Left renal pelvis (tissue), 4 donors: Measurements from ENCODE around the gene NLRP1. TPM values are rescaled to one million over a fixed set of nuclear protein-coding genes. Genes with fewer than 3 reads are reported as not detected.

ENCODE experiments used
- DNase-seq, 4 donors: peaks; one replicate each; pipeline ENCODE4 v3.0.0-alpha.2; 2013; ENCODE audit warnings: low read depth in 4 of 4, low spot score in 3 of 4
- polyA plus RNA-seq, 4 donors: library from polyadenylated mRNA; unstranded; fragments of 120-200 nt; gene quantifications; one replicate each; pipeline ENCODE4 v1.2.1, GENCODE V29; 2013; ENCODE audit not compliant: insufficient read length in 4 of 4

NLRP1 gene
- polyA plus RNA-seq: 10 to 100 TPM; 42.8 to 54.0 (median 50.0) TPM

GRCh38 chr17:5584383-5585286 is at the start of gene NLRP1:
Gene NLRP1 (minus strand): TSS chr17:5584509. CDS start chr17:5583957, 552 bp downstream.
- DNase-seq: no peak

GRCh38 chr17:5631958-5632590 is 47.8 kb upstream of the NLRP1 start:
- DNase-seq: no peak

- no peak for DNase-seq
Measured at GRCh38 chr17:5630434-5630833, 46.1 kb upstream of the NLRP1 start.

- DNase-seq: no peak
Measured at GRCh38 chr17:5629128-5629527, 44.8 kb upstream of the NLRP1 start.

GRCh38 chr17:5628262-5628661 is 44.0 kb upstream of the NLRP1 start:
- DNase-seq: no peak

GRCh38 chr17:5624211-5624610 is 39.9 kb upstream of the NLRP1 start:
- no peak for DNase-seq

- DNase-seq: no peak
Measured at GRCh38 chr17:5621729-5622128, 37.4 kb upstream of the NLRP1 start.

GRCh38 chr17:5621026-5621425 is 36.7 kb upstream of the NLRP1 start:
- DNase-seq: no peak

- no peak for DNase-seq
Measured at GRCh38 chr17:5619088-5619740, 34.9 kb upstream of the NLRP1 start.

- no peak for DNase-seq
Measured at GRCh38 chr17:5618476-5618875, 34.2 kb upstream of the NLRP1 start.

GRCh38 chr17:5615476-5615875 is 31.2 kb upstream of the NLRP1 start:
- DNase-seq: no peak

GRCh38 chr17:5610956-5611355 is 26.6 kb upstream of the NLRP1 start:
- no peak for DNase-seq

- no peak for DNase-seq
Measured at GRCh38 chr17:5608399-5609112, 24.2 kb upstream of the NLRP1 start.

- no peak for DNase-seq
Measured at GRCh38 chr17:5607946-5608345, 23.6 kb upstream of the NLRP1 start.

- no peak for DNase-seq
Measured at GRCh38 chr17:5605452-5605851, 21.1 kb upstream of the NLRP1 start.

- no peak for DNase-seq
Measured at GRCh38 chr17:5600041-5600440, 15.7 kb upstream of the NLRP1 start.

- no peak for DNase-seq
Measured at GRCh38 chr17:5598457-5598856, 14.1 kb upstream of the NLRP1 start.

- no peak for DNase-seq
Measured at GRCh38 chr17:5596421-5596820, 12.1 kb upstream of the NLRP1 start.

- no peak for DNase-seq
Measured at GRCh38 chr17:5595831-5596230, 11.5 kb upstream of the NLRP1 start.

- DNase-seq: peak in 2 of 4 donors; percentile 47 to 75
Measured at GRCh38 chr17:5592382-5592781, 8.1 kb upstream of the NLRP1 start.

- DNase-seq: no peak
Measured at GRCh38 chr17:5591966-5592365, 7.7 kb upstream of the NLRP1 start.
